Glutamatergic neuron (in vitro differentiated cells): ENCODE results near the gene PEAR1. TPM values are rescaled to one million over a fixed set of nuclear protein-coding genes. Genes with fewer than 3 reads are reported as not detected.
A peak's percentile ranks its signal among the peaks of the same experiment; 100 is the strongest.

ENCODE experiments used
- DNase-seq: peaks from one replicate; pipeline ENCODE4 v3.0.0; 2022
- H3K27ac Mint-ChIP-seq: one replicate; pipeline ENCODE4 v1.8.0; 2020; ENCODE audit warnings: mild to moderate bottlenecking, mixed read lengths, inconsistent platforms; ENCODE audit not compliant: unreplicated experiment
- H3K27me3 Mint-ChIP-seq: one replicate; pipeline ENCODE4 v1.8.0; 2020; ENCODE audit warnings: mild to moderate bottlenecking, moderate library complexity, mixed read lengths, inconsistent platforms; ENCODE audit not compliant: unreplicated experiment
- H3K36me3 Mint-ChIP-seq: one replicate; pipeline ENCODE4 v1.8.0; 2020; ENCODE audit warnings: mild to moderate bottlenecking, mixed read lengths, inconsistent platforms; ENCODE audit not compliant: unreplicated experiment
- H3K4me1 Mint-ChIP-seq: one replicate; pipeline ENCODE4 v1.8.0; 2020; ENCODE audit warnings: mild to moderate bottlenecking, low read depth, mixed read lengths, inconsistent platforms; ENCODE audit not compliant: unreplicated experiment
- H3K4me3 Mint-ChIP-seq: one replicate; pipeline ENCODE4 v1.8.0; 2020; ENCODE audit warnings: mild to moderate bottlenecking, mixed read lengths, inconsistent platforms; ENCODE audit not compliant: unreplicated experiment
- H3K9me3 Mint-ChIP-seq: one replicate; pipeline ENCODE4 v1.8.0; 2020; ENCODE audit warnings: mild to moderate bottlenecking, moderate library complexity, mixed read lengths, inconsistent platforms; ENCODE audit not compliant: unreplicated experiment
- total RNA-seq: library from RNA; stranded (reverse); fragmentation: NEBNext Ultra II Directional; extraction: Animal tissue kit (Norgen Biotek cat#: 25700); gene quantifications from one replicate; pipeline ENCODE4 v1.2.1, GENCODE V29; 2021; ENCODE audit not compliant: unreplicated experiment
- TF ChIP-seq, protein P1 (sequence below): fragments of 200-600 bp; sonication (generic); IDR thresholded peaks from one replicate; pipeline ENCODE4 v1.5.0; 2021; ENCODE audit not compliant: partially characterized antibody, unreplicated experiment

PEAR1 gene
- total RNA-seq, 1 donor from 2014 or later, result 1.2 TPM

- peaks cover 46% of the 10 kb centered on the region for H3K4me1 Mint-ChIP-seq
- no peaks in the 10 kb centered on the region for H3K36me3 Mint-ChIP-seq
- DNase-seq, result peak; percentile 81
- TF ChIP-seq, protein P1, sequence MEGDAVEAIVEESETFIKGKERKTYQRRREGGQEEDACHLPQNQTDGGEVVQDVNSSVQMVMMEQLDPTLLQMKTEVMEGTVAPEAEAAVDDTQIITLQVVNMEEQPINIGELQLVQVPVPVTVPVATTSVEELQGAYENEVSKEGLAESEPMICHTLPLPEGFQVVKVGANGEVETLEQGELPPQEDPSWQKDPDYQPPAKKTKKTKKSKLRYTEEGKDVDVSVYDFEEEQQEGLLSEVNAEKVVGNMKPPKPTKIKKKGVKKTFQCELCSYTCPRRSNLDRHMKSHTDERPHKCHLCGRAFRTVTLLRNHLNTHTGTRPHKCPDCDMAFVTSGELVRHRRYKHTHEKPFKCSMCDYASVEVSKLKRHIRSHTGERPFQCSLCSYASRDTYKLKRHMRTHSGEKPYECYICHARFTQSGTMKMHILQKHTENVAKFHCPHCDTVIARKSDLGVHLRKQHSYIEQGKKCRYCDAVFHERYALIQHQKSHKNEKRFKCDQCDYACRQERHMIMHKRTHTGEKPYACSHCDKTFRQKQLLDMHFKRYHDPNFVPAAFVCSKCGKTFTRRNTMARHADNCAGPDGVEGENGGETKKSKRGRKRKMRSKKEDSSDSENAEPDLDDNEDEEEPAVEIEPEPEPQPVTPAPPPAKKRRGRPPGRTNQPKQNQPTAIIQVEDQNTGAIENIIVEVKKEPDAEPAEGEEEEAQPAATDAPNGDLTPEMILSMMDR, result peak; percentile 77
- peak overlapping the region; percentile 94 for H3K27ac Mint-ChIP-seq
- peaks cover 22% of the 10 kb centered on the region for H3K9me3 Mint-ChIP-seq
- H3K4me3 Mint-ChIP-seq, result peak overlapping the region; percentile 90
- H3K27me3 Mint-ChIP-seq, result peaks cover 15% of the 10 kb centered on the region
Measured at GRCh38 chr1:156860113-156860627, 33.3 kb upstream of the PEAR1 start.

GRCh38 chr1:156860628-156861423 is 32.7 kb upstream of the PEAR1 start, which contains the start of gene NTRK1:
TSS of gene NTRK1 (plus strand) at chr1:156860865. CDS start at chr1:156860935, 70 bp downstream.
- peak within 1 kb of the TSS; percentile 94 for H3K27ac Mint-ChIP-seq
- DNase-seq, result peak; percentile 84
- H3K4me3 Mint-ChIP-seq, result peak within 1 kb of the TSS; percentile 97
- TF ChIP-seq, protein P1, result no peak
- peaks cover 52% of the 10 kb centered on the region for H3K4me1 Mint-ChIP-seq
- peaks cover 16% of the 10 kb centered on the region for H3K27me3 Mint-ChIP-seq
- peaks cover 27% of the 10 kb centered on the region for H3K9me3 Mint-ChIP-seq
- no peaks in the 10 kb centered on the region for H3K36me3 Mint-ChIP-seq

DNA sequence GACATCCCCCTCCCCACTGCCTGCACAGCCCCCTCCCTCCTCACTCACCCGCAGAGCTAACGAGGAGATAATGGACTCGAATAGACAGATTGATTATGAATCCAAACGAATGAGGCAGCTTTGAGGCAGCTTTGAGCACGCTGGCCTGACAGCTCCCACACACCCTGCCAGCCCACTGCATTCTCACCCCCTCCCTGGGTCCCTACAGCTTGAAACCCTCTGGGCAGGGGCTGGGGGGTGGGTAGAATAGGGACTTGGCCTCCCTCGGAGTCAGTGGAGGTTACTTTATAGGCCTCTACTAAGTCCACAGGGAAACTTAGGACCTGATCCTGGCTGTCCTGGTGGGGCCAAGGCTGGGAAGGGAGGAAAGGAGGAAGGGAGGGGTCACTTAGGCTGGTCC is 30.9 kb upstream of the PEAR1 start:
- Mint-ChIP-seq H3K4me3 (peak overlapping the region; percentile 97), H3K27ac (peak overlapping the region; percentile 93), H3K4me1 (peaks cover 54% of the 10 kb centered on the region), H3K27me3 (peaks cover 16% of the 10 kb centered on the region), H3K9me3 (peaks cover 29% of the 10 kb centered on the region), H3K36me3 (no peaks in the 10 kb centered on the region)
- TF ChIP-seq, protein P1, result no peak
- no peak for DNase-seq

DNA sequence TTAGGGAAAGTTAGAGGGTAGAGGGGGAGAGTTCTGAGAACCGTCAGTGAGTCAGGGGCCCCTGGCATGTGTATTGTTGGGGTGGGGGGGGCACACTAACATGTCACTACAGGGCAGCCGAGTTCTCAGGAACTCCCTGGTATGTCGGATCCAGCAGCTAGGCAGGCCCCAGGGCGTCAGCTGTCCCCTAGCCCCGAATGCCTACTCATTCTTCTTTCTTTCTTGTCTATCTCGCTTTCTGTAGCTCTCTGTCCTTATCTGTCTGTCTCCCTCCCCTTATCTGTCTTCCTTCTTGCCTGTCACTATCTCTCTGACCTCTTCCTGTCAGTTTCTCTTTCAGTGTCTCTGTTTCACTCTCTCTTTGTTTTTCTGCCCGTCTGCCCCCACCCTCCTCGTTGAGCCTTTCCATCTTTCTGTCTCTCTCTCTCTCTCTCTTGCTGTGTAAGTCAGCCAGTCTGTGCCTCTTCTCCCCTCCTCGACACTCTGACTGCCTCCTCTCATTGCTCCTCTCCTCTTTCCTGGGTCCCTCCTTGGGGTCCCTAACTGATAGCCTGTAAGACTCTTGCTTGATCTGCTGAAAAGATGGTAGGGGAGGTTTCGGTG is 30.4 kb upstream of the PEAR1 start:
- H3K27ac Mint-ChIP-seq, result peak overlapping the region; percentile 93
- H3K27me3 Mint-ChIP-seq, result peaks cover 16% of the 10 kb centered on the region
- H3K4me1 Mint-ChIP-seq, result peaks cover 53% of the 10 kb centered on the region
- peaks cover 31% of the 10 kb centered on the region for H3K9me3 Mint-ChIP-seq
- TF ChIP-seq, protein P1, result no peak
- no peaks in the 10 kb centered on the region for H3K36me3 Mint-ChIP-seq
- peak; percentile 29 for DNase-seq
- peak overlapping the region; percentile 97 for H3K4me3 Mint-ChIP-seq
